ENCODE results near the gene IFFO2.

Gene IFFO2

GRCh38 chr1:18962121-18962721 is 5.7 kb upstream of the IFFO2 start:
- DNase-seq, result peak; percentile 27 to 73
- Histone ChIP-seq H3K9me3 (ENCODE audit: insufficient read depth, low read depth, low read length) (no peaks in the 10 kb centered on the region), H4K8ac (ENCODE audit: low read depth, low read length) (no peak overlapping the region), H2BK5ac (ENCODE audit: low read depth, low read length, poor library complexity) (no peak overlapping the region), H3K9ac (ENCODE audit: low read length) (no peak overlapping the region), H3K79me1 (ENCODE audit: low read length) (peaks cover under 1% of the 10 kb centered on the region), H2BK12ac (ENCODE audit: low read length) (no peak overlapping the region), H3K23ac (ENCODE audit: low read length) (no peak overlapping the region), H3K79me2 (ENCODE audit: control insufficient read depth, insufficient read depth, low read length, poor library complexity) (no peaks in the 10 kb centered on the region), H2AFZ (ENCODE audit: insufficient read depth, low read length, poor library complexity) (no peak overlapping the region), H4K91ac (ENCODE audit: low read depth, low read length) (no peak overlapping the region), H3K4me2 (ENCODE audit: low read length) (no peak overlapping the region), H3K4me1 (ENCODE audit: control insufficient read depth in 1 of 2, insufficient read depth in 2 of 2, low read length in 2 of 2) (peaks cover 12 to 16% of the 10 kb centered on the region in 2 experiments), H3K4me3 (ENCODE audit: low read depth, low read length) (no peak overlapping the region), H2AK5ac (ENCODE audit: low read length) (no peak overlapping the region), H3K4ac (ENCODE audit: low read depth, low read length) (no peak overlapping the region), H3K27me3 (ENCODE audit: insufficient read depth, low read length) (peaks cover 2% of the 10 kb centered on the region), H3K14ac (ENCODE audit: low read length) (no peak overlapping the region), H3K27ac (ENCODE audit: low read depth, low read length) (no peak overlapping the region), H3K36me3 (ENCODE audit: control insufficient read depth in 1 of 2, insufficient read depth in 2 of 2, low read length in 2 of 2) (no peaks in the 10 kb centered on the region), H2BK120ac (ENCODE audit: insufficient read depth, low read length, poor library complexity) (no peak overlapping the region), H4K12ac (ENCODE audit: low read depth, low read length) (no peak overlapping the region), H3K18ac (ENCODE audit: low read length) (no peak overlapping the region)
- WGBS (ENCODE audit: extremely low coverage, insufficient coverage, insufficient read length), result no CpG with 5 or more reads among the region's 9 CpGs

GRCh38 chr1:18960821-18961220 is 4.3 kb upstream of the IFFO2 start:
- no peak overlapping the region for H2BK12ac ChIP-seq (ENCODE audit: low read length)
- peaks cover 2% of the 10 kb centered on the region for H3K27me3 ChIP-seq (ENCODE audit: insufficient read depth, low read length)
- WGBS (ENCODE audit: extremely low coverage, insufficient coverage, insufficient read length), result no CpG with 5 or more reads among the region's 3 CpGs

GRCh38 chr1:18960409-18960808 is 3.9 kb upstream of the IFFO2 start:
- Histone ChIP-seq H3K4ac (ENCODE audit: low read depth, low read length) (no peak overlapping the region), H4K8ac (ENCODE audit: low read depth, low read length) (no peak overlapping the region), H3K23ac (ENCODE audit: low read length) (no peak overlapping the region), H3K4me1 (ENCODE audit: control insufficient read depth in 1 of 2, insufficient read depth in 2 of 2, low read length in 2 of 2) (peaks cover 8 to 12% of the 10 kb centered on the region in 2 experiments), H3K4me2 (ENCODE audit: low read length) (no peak overlapping the region), H3K79me2 (ENCODE audit: control insufficient read depth, insufficient read depth, low read length, poor library complexity) (peaks cover 7% of the 10 kb centered on the region), H4K12ac (ENCODE audit: low read depth, low read length) (no peak overlapping the region), H3K9ac (ENCODE audit: low read length) (no peak overlapping the region), H3K79me1 (ENCODE audit: low read length) (peaks cover 12% of the 10 kb centered on the region), H3K18ac (ENCODE audit: low read length) (no peak overlapping the region), H2AFZ (ENCODE audit: insufficient read depth, low read length, poor library complexity) (no peak overlapping the region), H3K27ac (ENCODE audit: low read depth, low read length) (no peak overlapping the region), H3K14ac (ENCODE audit: low read length) (no peak overlapping the region), H2BK12ac (ENCODE audit: low read length) (no peak overlapping the region), H3K36me3 (ENCODE audit: control insufficient read depth in 1 of 2, insufficient read depth in 2 of 2, low read length in 2 of 2) (no peaks in the 10 kb centered on the region), H4K91ac (ENCODE audit: low read depth, low read length) (no peak overlapping the region), H2AK5ac (ENCODE audit: low read length) (no peak overlapping the region), H3K27me3 (ENCODE audit: insufficient read depth, low read length) (peaks cover 2% of the 10 kb centered on the region), H2BK120ac (ENCODE audit: insufficient read depth, low read length, poor library complexity) (no peak overlapping the region), H3K9me3 (ENCODE audit: insufficient read depth, low read depth, low read length) (no peaks in the 10 kb centered on the region), H2BK5ac (ENCODE audit: low read depth, low read length, poor library complexity) (no peak overlapping the region), H3K4me3 (ENCODE audit: low read depth, low read length) (no peak overlapping the region)
- no peak for DNase-seq
- WGBS (ENCODE audit: extremely low coverage, insufficient coverage, insufficient read length), result no CpG with 5 or more reads among the region's 4 CpGs

More at GRCh38 chr1:18960821-18961220, 4.3 kb upstream of the IFFO2 start:
- no peak for DNase-seq
- no peak overlapping the region for H3K4me2 ChIP-seq (ENCODE audit: low read length)
- no peaks in the 10 kb centered on the region for H3K9me3 ChIP-seq (ENCODE audit: insufficient read depth, low read depth, low read length)
- H3K27ac ChIP-seq (ENCODE audit: low read depth, low read length), result no peak overlapping the region
- H3K79me1 ChIP-seq (ENCODE audit: low read length), result peaks cover 9% of the 10 kb centered on the region
- H2BK5ac ChIP-seq (ENCODE audit: low read depth, low read length, poor library complexity), result no peak overlapping the region
- H3K36me3 ChIP-seq (ENCODE audit: control insufficient read depth in 1 of 2, insufficient read depth in 2 of 2, low read length in 2 of 2), result no peaks in the 10 kb centered on the region
- H4K8ac ChIP-seq (ENCODE audit: low read depth, low read length), result no peak overlapping the region
- no peak overlapping the region for H3K9ac ChIP-seq (ENCODE audit: low read length)
- no peak overlapping the region for H2AFZ ChIP-seq (ENCODE audit: insufficient read depth, low read length, poor library complexity)
- no peak overlapping the region for H4K12ac ChIP-seq (ENCODE audit: low read depth, low read length)
- H2AK5ac ChIP-seq (ENCODE audit: low read length), result no peak overlapping the region
- H3K23ac ChIP-seq (ENCODE audit: low read length), result no peak overlapping the region
- H3K79me2 ChIP-seq (ENCODE audit: control insufficient read depth, insufficient read depth, low read length, poor library complexity), result peaks cover 4% of the 10 kb centered on the region
- no peak overlapping the region for H4K91ac ChIP-seq (ENCODE audit: low read depth, low read length)
- no peak overlapping the region for H2BK120ac ChIP-seq (ENCODE audit: insufficient read depth, low read length, poor library complexity)
- no peak overlapping the region for H3K4ac ChIP-seq (ENCODE audit: low read depth, low read length)
- H3K4me3 ChIP-seq (ENCODE audit: low read depth, low read length), result no peak overlapping the region
- H3K18ac ChIP-seq (ENCODE audit: low read length), result no peak overlapping the region
- H3K14ac ChIP-seq (ENCODE audit: low read length), result no peak overlapping the region
- H3K4me1 ChIP-seq (ENCODE audit: control insufficient read depth in 1 of 2, insufficient read depth in 2 of 2, low read length in 2 of 2), result peaks cover 12 to 16% of the 10 kb centered on the region in 2 experiments

GRCh38 chr1:18959591-18959990 is 3.1 kb upstream of the IFFO2 start:
- no peak overlapping the region for H3K23ac ChIP-seq (ENCODE audit: low read length)
- peaks cover 14% of the 10 kb centered on the region for H3K79me1 ChIP-seq (ENCODE audit: low read length)
- H4K8ac ChIP-seq (ENCODE audit: low read depth, low read length), result no peak overlapping the region
- no peaks in the 10 kb centered on the region for H3K36me3 ChIP-seq (ENCODE audit: control insufficient read depth in 1 of 2, insufficient read depth in 2 of 2, low read length in 2 of 2)
- no peak overlapping the region for H3K14ac ChIP-seq (ENCODE audit: low read length)
- no peak overlapping the region for H2AK5ac ChIP-seq (ENCODE audit: low read length)
- H3K27me3 ChIP-seq (ENCODE audit: insufficient read depth, low read length), result peaks cover 2% of the 10 kb centered on the region
- no peaks in the 10 kb centered on the region for H3K9me3 ChIP-seq (ENCODE audit: insufficient read depth, low read depth, low read length)
- H3K9ac ChIP-seq (ENCODE audit: low read length), result no peak overlapping the region
- H3K27ac ChIP-seq (ENCODE audit: low read depth, low read length), result no peak overlapping the region
- H3K18ac ChIP-seq (ENCODE audit: low read length), result no peak overlapping the region
- no peak overlapping the region for H2BK5ac ChIP-seq (ENCODE audit: low read depth, low read length, poor library complexity)
- DNase-seq, result no peak
- H3K4ac ChIP-seq (ENCODE audit: low read depth, low read length), result no peak overlapping the region
- H4K12ac ChIP-seq (ENCODE audit: low read depth, low read length), result no peak overlapping the region
- no peak overlapping the region for H3K4me2 ChIP-seq (ENCODE audit: low read length)
- no peak overlapping the region for H4K91ac ChIP-seq (ENCODE audit: low read depth, low read length)
- H2BK12ac ChIP-seq (ENCODE audit: low read length), result no peak overlapping the region
- no CpG with 5 or more reads among the region's 4 CpGs for whole genome bisulfite sequencing (ENCODE audit: extremely low coverage, insufficient coverage, insufficient read length)
- peaks cover 9% of the 10 kb centered on the region for H3K79me2 ChIP-seq (ENCODE audit: control insufficient read depth, insufficient read depth, low read length, poor library complexity)
- no peak overlapping the region for H3K4me3 ChIP-seq (ENCODE audit: low read depth, low read length)
- no peak overlapping the region for H2BK120ac ChIP-seq (ENCODE audit: insufficient read depth, low read length, poor library complexity)
- no peak overlapping the region for H2AFZ ChIP-seq (ENCODE audit: insufficient read depth, low read length, poor library complexity)
- peaks cover 5 to 6% of the 10 kb centered on the region in 2 experiments for H3K4me1 ChIP-seq (ENCODE audit: control insufficient read depth in 1 of 2, insufficient read depth in 2 of 2, low read length in 2 of 2)

All from trophoblast cell (in vitro differentiated cells and primary cell).